Ammon's horn (tissue), 1 donor: Measurements from ENCODE around the gene ALB.

Source experiments
- DNase-seq: peaks from one replicate; pipeline ENCODE4 v3.0.0-alpha.2; 2016; ENCODE audit warnings: low spot score

The ALB gene

GRCh38 chr4:73451981-73452747, 48.1 kb downstream of the ALB start:
- no peak for DNase-seq

- DNase-seq = no peak
These were observed 49.0 kb downstream of the ALB start for GRCh38 chr4:73452953-73453700.

GRCh38 chr4:73453701-73454005, 49.6 kb downstream of the ALB start:
- no peak for DNase-seq

DNA sequence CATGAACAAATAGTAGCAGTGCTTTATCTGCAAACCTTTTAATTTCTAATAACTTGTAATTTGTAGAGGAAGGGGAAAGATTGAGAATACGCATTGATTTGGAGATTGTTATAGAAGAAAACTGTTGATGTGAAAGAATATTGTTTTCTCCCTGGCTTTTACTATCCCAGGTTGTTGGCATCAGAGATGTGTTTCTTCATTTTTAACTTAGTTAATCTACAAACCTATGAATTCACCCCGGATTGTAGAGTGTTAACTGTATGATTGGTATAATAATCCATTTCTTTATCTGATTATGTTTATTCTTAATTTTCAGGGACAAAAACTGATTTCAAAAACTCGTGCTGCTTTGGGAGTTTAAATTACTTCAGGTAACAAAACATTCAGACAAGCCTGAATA, 50.8 kb downstream of the ALB start:
- no peak for DNase-seq

DNA sequence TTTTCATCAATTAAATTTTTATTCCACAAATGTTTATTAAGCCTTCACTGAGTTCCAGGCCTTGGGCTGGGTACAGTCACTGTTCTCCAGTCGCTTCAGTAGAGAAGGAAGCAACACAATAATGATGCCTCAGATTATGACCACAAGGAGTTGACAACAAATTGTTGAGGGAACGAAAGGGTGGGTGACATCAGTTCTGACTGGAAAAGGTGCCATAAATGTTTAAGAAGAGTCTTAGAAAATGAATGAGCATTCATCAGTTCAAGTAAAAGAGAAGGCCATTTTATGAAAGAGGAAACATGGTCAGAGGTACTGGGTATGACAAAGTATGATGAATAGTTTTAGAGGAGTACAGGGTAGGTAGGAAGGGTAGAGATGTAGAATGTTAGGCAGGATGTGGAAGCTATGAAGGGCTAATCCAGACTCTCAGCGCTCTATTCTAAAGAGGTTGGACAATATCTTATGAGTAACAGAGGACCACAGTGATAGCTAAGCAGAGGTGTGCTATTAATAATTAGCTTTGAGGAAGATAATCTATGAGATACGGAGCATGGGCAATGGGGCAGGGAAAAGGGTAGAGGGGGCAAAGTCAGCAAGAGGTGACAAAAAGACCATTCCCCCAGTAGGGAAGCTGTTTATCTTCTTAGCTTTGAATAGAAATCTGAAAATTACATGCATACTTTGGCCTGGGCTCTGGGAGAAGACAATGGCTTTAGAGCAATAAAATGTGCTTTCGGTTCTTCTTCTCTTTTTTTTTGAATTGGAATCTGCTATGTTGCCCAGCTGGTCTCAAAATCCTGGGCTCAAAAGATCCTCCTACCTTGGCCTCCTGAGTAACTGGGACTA, 52.3 kb downstream of the ALB start:
- no peak for DNase-seq

DNA sequence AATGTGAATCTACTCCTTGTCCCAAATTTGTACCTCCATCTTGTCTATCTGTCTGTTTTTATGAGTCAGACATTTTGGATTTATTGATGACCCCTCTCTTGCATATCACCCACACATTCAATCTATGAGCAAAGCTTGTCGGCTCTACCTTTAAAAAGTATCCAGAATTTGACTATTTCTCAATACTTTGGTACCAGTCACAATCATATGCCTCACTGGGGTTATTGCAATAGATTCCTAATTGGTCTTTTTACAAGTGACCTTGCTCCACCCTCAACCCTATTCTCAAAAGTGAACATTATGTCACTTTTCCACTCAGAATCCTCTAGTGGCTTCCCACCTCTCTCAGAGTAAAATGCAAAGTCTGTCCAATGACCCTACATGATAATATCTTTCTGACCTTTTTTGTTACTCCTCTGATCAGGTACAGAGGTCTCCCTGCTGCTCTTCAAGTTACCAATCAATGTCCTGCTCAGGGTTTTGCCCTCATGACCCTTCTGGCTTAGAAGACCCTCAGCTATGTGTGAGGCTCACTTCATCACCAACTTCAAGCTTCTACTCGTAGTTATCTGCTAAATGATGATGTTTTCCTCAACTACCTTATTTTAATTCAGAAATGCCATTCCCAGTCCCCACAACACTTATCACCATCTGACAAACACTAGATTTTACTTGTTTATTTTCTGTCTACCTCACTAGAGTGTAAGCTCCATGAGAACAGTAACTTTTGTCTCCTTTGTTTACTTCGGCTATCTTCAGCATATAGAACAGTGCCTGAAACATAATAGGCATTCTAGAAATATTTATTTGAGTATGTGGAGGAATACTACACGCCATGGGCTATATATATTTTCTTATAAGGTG, 54.3 kb downstream of the ALB start:
- no peak for DNase-seq

DNA sequence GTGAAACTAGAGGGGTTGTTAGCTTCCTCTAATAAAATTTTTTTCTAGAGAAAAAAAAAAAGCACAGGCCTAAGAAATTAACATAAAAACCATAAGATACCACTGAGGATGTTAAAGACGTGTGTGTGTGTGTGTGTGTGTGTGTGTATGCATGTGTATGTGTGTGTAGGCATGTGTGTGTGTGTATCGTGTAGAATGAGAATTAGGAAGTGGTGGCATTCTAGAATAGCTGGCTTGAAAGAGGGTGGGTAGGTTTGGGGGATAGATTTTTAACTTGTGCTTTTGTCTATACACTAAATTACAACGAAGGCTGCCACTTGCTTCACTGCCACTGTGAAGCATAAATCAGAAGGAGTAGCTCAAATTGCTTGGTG, 54.9 kb downstream of the ALB start:
- no peak for DNase-seq

GRCh38 chr4:73460913-73461522, 56.9 kb downstream of the ALB start:
- no peak for DNase-seq

GRCh38 chr4:73468170-73468569, 64.1 kb downstream of the ALB start:
- no peak for DNase-seq

DNA sequence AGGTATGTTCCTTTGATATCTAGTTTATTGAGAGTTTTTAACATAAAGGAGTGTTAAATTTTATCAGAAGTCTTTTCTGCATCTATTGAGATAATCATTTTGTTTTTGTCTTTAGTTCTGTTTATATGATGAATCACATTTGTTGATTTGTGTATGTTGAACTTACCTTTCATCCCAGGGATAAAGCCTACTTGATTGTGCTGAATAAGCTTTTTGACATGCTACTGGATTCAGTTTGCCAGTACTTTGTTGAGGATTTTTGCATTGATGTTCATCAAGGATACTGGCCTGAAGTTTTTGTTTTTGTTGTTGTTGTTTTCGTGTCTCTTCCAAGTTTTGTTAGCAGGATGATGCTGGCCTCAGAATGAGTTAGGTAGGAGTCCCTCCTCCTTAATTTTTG, 66.6 kb downstream of the ALB start:
- no peak for DNase-seq
